Measurements from ENCODE around the gene LRP1B.

Gene LRP1B

GRCh38 chr2:142127248-142127647 is 3.6 kb downstream of the LRP1B start:
- Mint-ChIP-seq H3K27me3 (ENCODE audit: low read depth) (peaks cover 56% of the 10 kb centered on the region), H3K36me3 (ENCODE audit: low read depth) (no peaks in the 10 kb centered on the region), H3K27ac (no peak overlapping the region), H3K4me3 (no peak overlapping the region), H3K9me3 (no peaks in the 10 kb centered on the region), H3K4me1 (peaks cover 13% of the 10 kb centered on the region)
- no peak for TF ChIP-seq CTCF (IDR thresholded peaks at IDR 0.05; ENCODE audit: unreplicated experiment in 3 of 3)

DNA sequence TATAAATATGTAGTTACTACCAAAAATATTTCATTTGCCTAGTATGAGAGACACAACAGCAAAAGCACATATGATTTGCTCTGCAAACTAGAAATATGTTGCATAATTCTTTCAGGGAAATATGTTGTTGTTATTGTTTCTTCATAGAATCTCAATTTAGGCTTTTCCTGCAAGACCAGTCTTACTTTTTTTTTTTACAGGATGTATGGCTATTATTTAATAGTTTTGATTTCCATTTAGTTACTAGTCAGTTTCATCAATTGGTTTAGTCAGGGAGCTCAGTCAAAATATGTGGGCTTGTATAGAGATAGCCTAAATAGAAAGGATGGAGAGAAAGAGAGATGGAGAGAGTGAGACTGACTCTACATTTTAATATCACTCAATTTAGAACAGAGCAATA is 6.1 kb downstream of the LRP1B start:
- no peak overlapping the region for H3K4me3 Mint-ChIP-seq
- H3K27me3 Mint-ChIP-seq (ENCODE audit: low read depth) = peaks cover 32% of the 10 kb centered on the region
- H3K36me3 Mint-ChIP-seq (ENCODE audit: low read depth) = no peaks in the 10 kb centered on the region
- H3K4me1 Mint-ChIP-seq = no peaks in the 10 kb centered on the region
- TF ChIP-seq CTCF (IDR thresholded peaks at IDR 0.05; ENCODE audit: unreplicated experiment in 3 of 3) = no peak
- no peak overlapping the region for H3K27ac Mint-ChIP-seq
- no peaks in the 10 kb centered on the region for H3K9me3 Mint-ChIP-seq

DNA sequence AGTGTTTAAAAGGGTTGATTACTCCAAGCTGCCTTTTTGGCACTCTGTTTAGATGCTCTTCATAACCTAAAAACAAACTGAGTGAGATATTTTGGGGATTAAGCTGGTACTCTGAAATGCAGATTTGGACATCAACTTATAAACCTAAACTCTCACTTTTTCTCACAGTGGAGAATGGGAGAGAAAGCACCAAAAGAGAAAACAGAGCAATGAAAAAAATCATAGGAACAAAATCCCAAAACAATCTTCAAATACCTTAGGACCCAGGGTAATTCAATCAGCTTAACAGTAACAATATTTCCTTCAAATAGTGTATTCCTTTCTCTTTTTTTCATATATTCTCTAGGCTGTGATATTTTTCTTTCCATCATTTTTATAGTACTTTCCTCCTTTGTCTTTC is 11.5 kb downstream of the LRP1B start:
- Mint-ChIP-seq H3K27ac (no peak overlapping the region), H3K36me3 (ENCODE audit: low read depth) (no peaks in the 10 kb centered on the region), H3K9me3 (peaks cover 2% of the 10 kb centered on the region), H3K4me1 (no peaks in the 10 kb centered on the region), H3K27me3 (ENCODE audit: low read depth) (no peaks in the 10 kb centered on the region), H3K4me3 (no peak overlapping the region)
- no peak for TF ChIP-seq CTCF (IDR thresholded peaks at IDR 0.05; ENCODE audit: unreplicated experiment in 3 of 3)

GRCh38 chr2:142112757-142113221 is 18.0 kb downstream of the LRP1B start:
- H3K36me3 Mint-ChIP-seq (ENCODE audit: low read depth) = no peaks in the 10 kb centered on the region
- TF ChIP-seq CTCF (IDR thresholded peaks at IDR 0.05; ENCODE audit: unreplicated experiment in 3 of 3) = no peak
- no peaks in the 10 kb centered on the region for H3K27me3 Mint-ChIP-seq (ENCODE audit: low read depth)
- H3K4me1 Mint-ChIP-seq = no peaks in the 10 kb centered on the region
- no peak overlapping the region for H3K27ac Mint-ChIP-seq
- H3K4me3 Mint-ChIP-seq = no peak overlapping the region
- H3K9me3 Mint-ChIP-seq = peaks cover 2% of the 10 kb centered on the region

DNA sequence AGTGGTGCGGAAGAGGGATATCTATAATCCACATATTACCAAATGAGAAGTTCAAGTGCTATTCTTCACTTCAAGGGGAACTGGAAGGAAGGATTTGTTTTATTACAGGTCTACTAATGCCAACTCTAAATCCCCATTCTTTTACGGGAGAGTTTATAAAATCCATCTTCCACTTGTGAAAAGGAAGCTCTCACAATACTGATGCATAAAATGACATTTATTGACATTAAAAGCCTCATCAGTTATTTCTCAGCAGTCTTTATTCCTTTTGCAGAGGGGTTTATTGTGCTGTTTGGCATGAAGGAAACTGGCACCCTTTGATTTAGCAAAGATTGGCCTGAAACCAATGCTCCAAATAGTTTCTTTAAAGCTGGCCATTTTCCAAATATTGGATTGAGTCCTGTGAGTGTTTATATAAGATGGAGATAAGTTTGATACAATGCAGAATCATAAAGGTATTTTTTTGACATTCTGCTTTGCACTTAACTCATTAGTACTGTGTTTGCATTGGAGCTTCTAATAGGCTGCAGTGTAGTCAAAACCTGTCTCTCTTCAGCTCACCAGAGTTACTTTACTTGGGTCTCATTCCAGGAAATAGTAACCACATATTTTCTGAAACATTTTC is 26.6 kb downstream of the LRP1B start:
- Mint-ChIP-seq H3K9me3 (no peaks in the 10 kb centered on the region), H3K27ac (no peak overlapping the region), H3K36me3 (ENCODE audit: low read depth) (no peaks in the 10 kb centered on the region), H3K4me1 (no peaks in the 10 kb centered on the region), H3K27me3 (ENCODE audit: low read depth) (no peaks in the 10 kb centered on the region), H3K4me3 (no peak overlapping the region)
- TF ChIP-seq CTCF (IDR thresholded peaks at IDR 0.05; ENCODE audit: unreplicated experiment in 3 of 3) = no peak

- Mint-ChIP-seq H3K27me3 (ENCODE audit: low read depth) (no peaks in the 10 kb centered on the region), H3K36me3 (ENCODE audit: low read depth) (no peaks in the 10 kb centered on the region), H3K4me3 (no peak overlapping the region), H3K27ac (no peak overlapping the region), H3K9me3 (no peaks in the 10 kb centered on the region), H3K4me1 (no peaks in the 10 kb centered on the region)
- no peak for TF ChIP-seq CTCF (IDR thresholded peaks at IDR 0.05; ENCODE audit: unreplicated experiment in 3 of 3)
Measured at GRCh38 chr2:142100970-142101369, 29.8 kb downstream of the LRP1B start.

All from nephron (organoid).